Measurements from ENCODE around the gene DMXL1.
A peak's percentile ranks its signal among the peaks of the same experiment; 100 is the strongest.

Gene DMXL1

GRCh38 chr5:119285070-119285916 is 214.4 kb downstream of the DMXL1 start:
- no peak for TF ChIP-seq ZNF274 (IDR thresholded peaks at IDR 0.05; ENCODE audit: low read depth, low read length)
- no peak overlapping the region for H3K4me3 ChIP-seq (ENCODE audit: low read length)

DNA sequence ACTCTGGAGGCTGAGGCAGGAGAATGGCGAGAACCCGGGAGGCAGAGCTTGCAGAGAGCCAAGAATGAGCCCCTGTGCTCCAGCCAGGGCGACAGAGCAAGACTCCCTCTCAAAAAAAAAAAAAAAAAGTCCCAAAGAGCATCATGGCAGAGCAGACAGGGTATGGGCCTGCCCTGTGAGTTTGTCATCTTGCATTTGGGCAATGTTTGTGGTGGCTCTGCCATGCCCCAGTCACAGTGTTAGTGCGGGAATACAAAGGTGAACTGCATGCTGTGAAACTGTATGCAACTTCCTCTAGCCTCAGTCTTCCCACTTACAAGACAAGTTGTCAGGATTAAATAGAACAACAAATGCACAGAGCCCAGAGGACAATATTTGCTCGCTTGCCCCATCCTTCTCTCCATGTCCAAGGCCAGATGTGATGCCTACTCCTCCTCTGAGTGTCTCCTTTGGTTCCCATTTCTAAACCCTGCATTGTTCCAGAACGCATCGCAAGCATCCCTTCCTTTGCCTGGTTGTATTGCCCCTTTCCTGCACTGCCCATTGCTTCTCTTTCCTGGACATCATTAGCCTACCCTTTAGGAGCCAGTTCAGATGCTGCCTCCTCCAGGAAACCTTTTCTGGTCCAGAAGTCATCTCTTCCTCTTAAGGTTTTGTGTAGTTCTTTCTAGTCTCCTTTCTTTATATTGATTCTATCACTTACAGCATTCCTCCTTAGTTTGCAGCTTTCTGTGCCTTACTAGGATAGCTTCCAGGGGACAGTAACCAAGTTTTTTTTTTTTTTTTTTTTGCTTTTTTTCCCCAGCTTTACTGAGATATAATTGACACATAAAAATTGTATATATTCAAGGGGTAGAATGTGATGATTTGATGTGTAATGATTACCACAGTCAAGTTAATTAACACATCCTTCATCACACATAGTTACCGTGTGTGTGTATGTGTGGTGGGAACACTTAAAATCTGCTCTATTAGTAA is 215.9 kb downstream of the DMXL1 start:
- H3K4me3 ChIP-seq (ENCODE audit: low read length), result peak overlapping the region; percentile 47

GRCh38 chr5:119287547-119288111 is 216.7 kb downstream of the DMXL1 start:
- peak overlapping the region; percentile 47 for H3K4me3 ChIP-seq (ENCODE audit: low read length)
- TF ChIP-seq ZNF274 (IDR thresholded peaks at IDR 0.05; ENCODE audit: low read depth, low read length), result no peak

More for the DNA sequence above, 215.9 kb downstream of the DMXL1 start:
- no peak for TF ChIP-seq ZNF274 (IDR thresholded peaks at IDR 0.05; ENCODE audit: low read depth, low read length)

DNA sequence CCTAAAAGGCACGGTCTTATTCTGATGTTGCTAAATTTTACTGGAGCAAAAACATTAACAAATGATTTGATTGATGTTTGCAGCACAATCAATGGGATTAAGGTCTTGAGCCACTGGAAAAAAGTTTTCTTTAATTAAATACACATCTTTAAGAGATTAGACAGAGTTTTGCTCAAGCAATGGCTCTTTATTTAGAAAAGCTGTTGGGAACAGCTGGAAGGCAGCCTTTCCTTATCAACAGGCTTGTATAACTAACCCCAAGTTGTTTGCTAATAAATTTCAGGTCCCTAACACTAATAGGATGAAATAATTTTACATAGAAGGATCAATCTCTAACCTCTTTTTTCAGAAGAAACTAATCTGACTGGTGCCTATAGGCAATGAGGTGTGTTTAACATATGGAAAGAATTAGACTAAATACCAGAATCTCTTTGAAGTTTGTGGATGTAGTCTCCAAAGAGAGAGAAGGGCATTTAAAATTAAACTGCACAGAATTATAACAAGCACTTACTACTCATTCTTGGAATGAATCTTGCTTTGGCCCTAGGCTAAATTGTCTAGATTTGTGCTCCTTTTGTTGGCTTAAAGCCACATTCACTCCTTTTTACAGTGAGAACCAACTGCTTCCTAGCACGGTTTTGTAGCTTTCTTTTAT is 217.6 kb downstream of the DMXL1 start:
- TF ChIP-seq ZNF274 (IDR thresholded peaks at IDR 0.05; ENCODE audit: low read depth, low read length), result no peak
- no peak overlapping the region; the same call in 1 of the 2 replicates for H3K4me3 ChIP-seq (ENCODE audit: low read length)

GRCh38 chr5:119289438-119290044 is 218.7 kb downstream of the DMXL1 start:
- no peak for TF ChIP-seq ZNF274 (IDR thresholded peaks at IDR 0.05; ENCODE audit: low read depth, low read length)
- peak overlapping the region; percentile 97 for H3K4me3 ChIP-seq (ENCODE audit: low read length)

DNA sequence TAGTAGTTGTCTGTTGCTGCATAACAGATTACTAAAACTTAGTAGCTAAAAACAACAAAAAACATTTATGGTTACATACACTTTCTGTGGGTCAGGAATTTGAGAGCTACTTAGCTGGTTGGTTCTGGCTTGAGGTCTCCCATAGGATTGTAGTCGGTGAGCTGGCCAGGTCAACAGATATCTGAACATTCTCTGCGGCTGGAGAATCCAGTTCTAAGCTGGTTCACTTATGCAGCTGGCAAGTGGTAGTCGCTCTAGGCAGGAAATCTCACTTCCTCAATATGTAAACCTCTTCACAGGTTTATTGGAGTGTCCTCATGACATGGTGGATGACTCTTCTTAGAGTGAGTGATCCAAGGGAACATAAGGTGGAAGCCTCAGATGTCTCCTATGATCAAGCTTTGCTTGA is 219.3 kb downstream of the DMXL1 start:
- TF ChIP-seq ZNF274 (IDR thresholded peaks at IDR 0.05; ENCODE audit: low read depth, low read length), result no peak
- peak overlapping the region; percentile 97 for H3K4me3 ChIP-seq (ENCODE audit: low read length)

GRCh38 chr5:119290607-119291006 is 219.7 kb downstream of the DMXL1 start:
- H3K4me3 ChIP-seq (ENCODE audit: low read length), result peak overlapping the region; percentile 15; the same call in 1 of the 2 replicates
- no peak for TF ChIP-seq ZNF274 (IDR thresholded peaks at IDR 0.05; ENCODE audit: low read depth, low read length)

DNA sequence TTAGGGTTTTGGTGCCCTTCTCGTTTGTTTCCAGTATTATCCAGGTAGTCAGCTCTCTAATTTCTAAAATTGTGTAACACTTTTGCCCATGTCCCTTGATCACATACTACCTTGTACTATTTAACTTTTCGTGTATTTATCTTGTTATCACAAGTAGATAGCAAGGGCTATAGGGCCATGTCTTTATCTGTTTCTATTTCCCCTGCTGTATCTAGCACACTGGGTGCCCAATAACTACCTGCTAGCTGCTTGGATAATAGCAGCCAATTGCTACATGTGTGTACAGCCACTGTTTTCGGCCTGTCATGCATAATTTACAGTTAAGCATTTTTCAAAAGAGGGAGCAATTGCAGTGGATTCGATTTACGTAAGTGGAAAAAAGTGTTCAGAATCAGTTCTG is 220.2 kb downstream of the DMXL1 start:
- no peak overlapping the region for H3K4me3 ChIP-seq (ENCODE audit: low read length)
- TF ChIP-seq ZNF274 (IDR thresholded peaks at IDR 0.05; ENCODE audit: low read depth, low read length), result no peak

GRCh38 chr5:119291877-119292276 is 221.0 kb downstream of the DMXL1 start:
- no peak for TF ChIP-seq ZNF274 (IDR thresholded peaks at IDR 0.05; ENCODE audit: low read depth, low read length)
- H3K4me3 ChIP-seq (ENCODE audit: low read length), result no peak overlapping the region; the same call in 1 of the 2 replicates

DNA sequence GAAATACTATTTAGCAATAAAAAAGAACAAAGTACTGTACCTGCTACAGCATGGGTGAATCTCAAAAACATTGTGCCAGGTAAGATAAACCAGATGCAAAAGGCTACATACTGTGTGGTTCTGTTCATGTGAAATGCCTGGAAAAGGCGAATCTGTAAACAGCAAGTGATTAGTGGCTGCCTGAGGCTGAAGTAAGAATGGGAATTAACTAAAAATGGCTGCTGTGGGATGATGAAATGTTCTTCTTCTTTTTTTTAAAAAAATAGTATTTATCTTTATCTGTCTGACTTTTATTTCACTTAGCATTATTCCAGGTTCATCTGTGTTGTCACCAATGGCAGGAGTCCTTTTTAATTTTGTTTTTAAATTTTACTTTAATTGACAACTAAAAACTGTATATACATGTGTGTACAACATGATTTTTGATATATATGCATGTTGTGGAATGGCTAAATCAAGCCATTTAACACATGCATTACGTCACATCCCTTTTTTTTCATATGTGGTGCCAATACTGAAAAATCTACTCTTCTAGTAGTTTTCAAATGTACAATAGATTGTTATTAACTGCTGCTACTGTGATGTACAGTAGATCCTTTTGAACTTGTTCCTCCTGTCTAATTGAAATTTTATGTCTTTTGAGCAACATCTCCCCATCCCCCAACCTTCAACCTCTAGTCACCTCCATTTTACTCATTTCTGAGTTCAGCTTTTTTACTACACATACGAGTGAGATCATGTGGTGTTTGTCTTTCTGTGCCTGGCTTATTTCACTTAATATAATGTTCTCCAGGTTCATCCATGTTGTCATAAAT is 222.0 kb downstream of the DMXL1 start:
- TF ChIP-seq ZNF274 (IDR thresholded peaks at IDR 0.05; ENCODE audit: low read depth, low read length), result no peak
- no peak overlapping the region for H3K4me3 ChIP-seq (ENCODE audit: low read length)

- H3K4me3 ChIP-seq (ENCODE audit: low read length), result no peak overlapping the region
- no peak for TF ChIP-seq ZNF274 (IDR thresholded peaks at IDR 0.05; ENCODE audit: low read depth, low read length)
These were observed 222.6 kb downstream of the DMXL1 start for GRCh38 chr5:119293516-119293829.
